Endothelial cell of umbilical vein (primary cell): ENCODE data around the gene ARHGAP15. TPM values are rescaled to one million over a fixed set of nuclear protein-coding genes. Genes with fewer than 3 reads are reported as not detected.

Experiments
- BruUV-seq: library from RNA; stranded (reverse); fragments of 400-500 nt; replicated peaks from 2 replicates; lab custom pipeline; 2021; lab: Mats Ljungman, UMichigan
- CTCF ChIA-PET: fragments of 300-600, 350-600 bp; sonication (Branson Sonifier 250); formaldehyde crosslinking; loops from one replicate; lab custom pipeline; 2021; ENCODE audit warnings: antibody characterized with exemption, inconsistent platforms; lab: Charles Lee
- POLR2A ChIA-PET: fragments of 300-600, 350-600 bp; sonication (Branson Sonifier 250); formaldehyde crosslinking; loops from one replicate; lab custom pipeline; 2021; ENCODE audit warnings: antibody characterized with exemption, inconsistent platforms; lab: Charles Lee
- DNase-seq: peaks from one replicate; pipeline ENCODE4 v3.0.0-alpha.2; 2011; ENCODE audit warnings: low read depth, low spot score
- FAIRE-seq: peaks from 2 replicates; lab custom pipeline; 2011; peaks lifted over from hg19 to GRCh38; lab: Jason Lieb, UNC
- H2AFZ ChIP-seq: 2 replicates; pipeline ENCODE4 v1.6.0; 2012; ENCODE audit warnings: low read depth, low read length, control low read depth, inconsistent platforms
- H3K27ac ChIP-seq: 2 replicates; pipeline ENCODE4 v1.5.1; 2011; ENCODE audit warnings: low read depth, mild to moderate bottlenecking, control low read depth, low read length, moderate library complexity; ENCODE audit not compliant: insufficient read depth
- H3K27me3 ChIP-seq, 2 experiments: 2 replicates each; pipeline versions ENCODE4 v1.6.0 to v1.6.1; 2011; ENCODE audit warnings: low read length in 2 of 2, mixed read lengths in 1 of 2; ENCODE audit not compliant: control insufficient read depth in 2 of 2, insufficient read depth in 2 of 2
- H3K36me3 ChIP-seq, 2 experiments: 2 replicates in 1 of 2; 3 replicates in 1 of 2; pipeline ENCODE4 v1.5.1; 2011; ENCODE audit warnings: low read length in 2 of 2, mild to moderate bottlenecking in 1 of 2, moderate library complexity in 1 of 2; ENCODE audit not compliant: control insufficient read depth in 2 of 2, insufficient read depth in 2 of 2; ENCODE audit errors: extremely low read depth in 1 of 2
- H3K4me1 ChIP-seq: 3 replicates; pipeline ENCODE4 v1.5.1; 2011; ENCODE audit warnings: mild to moderate bottlenecking, low read length; ENCODE audit not compliant: control insufficient read depth, insufficient read depth; ENCODE audit errors: extremely low read depth
- H3K4me2 ChIP-seq: 2 replicates; pipeline ENCODE4 v1.6.1; 2011; ENCODE audit warnings: low read length, control low read depth, mixed read lengths; ENCODE audit not compliant: insufficient read depth
- H3K4me3 ChIP-seq, 3 experiments: fragments of 200-600 bp in 1 of 3; sonication (generic), shearing (Covaris generic) in 1 of 3; replicated peaks in 1 of 3; 2 replicates each; pipeline ENCODE4 v1.5.1; 2011 to 2016; ENCODE audit warnings: control low read depth in 3 of 3, low read length in 3 of 3, mild to moderate bottlenecking in 2 of 3, inconsistent platforms in 1 of 3, low read depth in 1 of 3, moderate library complexity in 1 of 3; ENCODE audit not compliant: insufficient read depth in 1 of 3
- H3K79me2 ChIP-seq: 2 replicates; pipeline ENCODE4 v1.6.0; 2012; ENCODE audit warnings: low read length, inconsistent platforms; ENCODE audit not compliant: control insufficient read depth, insufficient read depth
- H3K9ac ChIP-seq: replicated peaks from 2 replicates; pipeline ENCODE3; 2011; ENCODE audit warnings: low read length, control low read depth; ENCODE audit not compliant: insufficient read depth; ENCODE audit errors: extremely low read depth
- H3K9me1 ChIP-seq: replicated peaks from 3 replicates; pipeline ENCODE4 v1.6.0; 2011; ENCODE audit warnings: mild to moderate bottlenecking, low read length; ENCODE audit not compliant: control insufficient read depth, insufficient read depth; ENCODE audit errors: extremely low read depth
- H3K9me3 ChIP-seq: replicated peaks from 2 replicates; pipeline ENCODE4 v1.5.1; 2012; ENCODE audit warnings: low read length, inconsistent platforms; ENCODE audit not compliant: control insufficient read depth, insufficient read depth
- H4K20me1 ChIP-seq: replicated peaks from 2 replicates; pipeline ENCODE3; 2011; ENCODE audit warnings: mild to moderate bottlenecking, low read length; ENCODE audit not compliant: control insufficient read depth, insufficient read depth; ENCODE audit errors: extremely low read depth
- EZH2 ChIP-seq: IDR thresholded peaks from 2 replicates; pipeline ENCODE4 v1.6.1; 2012; ENCODE audit warnings: borderline replicate concordance, low read depth, mild to moderate bottlenecking, moderate library complexity, low read length, inconsistent platforms; ENCODE audit not compliant: severe bottlenecking
- FOS ChIP-seq: IDR thresholded peaks from 2 replicates; pipeline ENCODE4 v1.6.1; 2011; ENCODE audit warnings: mild to moderate bottlenecking, low read length, moderate library complexity, borderline replicate concordance; ENCODE audit not compliant: insufficient read depth
- GATA2 ChIP-seq: IDR thresholded peaks from 2 replicates; pipeline ENCODE4 v1.7.0; 2011; ENCODE audit warnings: low read depth, mild to moderate bottlenecking, moderate library complexity, mixed read lengths, low read length; ENCODE audit not compliant: insufficient read length, insufficient read depth
- JUN ChIP-seq: IDR thresholded peaks from 2 replicates; pipeline ENCODE4 v1.6.1; 2011; ENCODE audit warnings: borderline replicate concordance, low read depth; ENCODE audit not compliant: insufficient read length, insufficient read depth
- MYC ChIP-seq: IDR thresholded peaks from one replicate; pipeline ENCODE4 v1.6.1; 2011; ENCODE audit warnings: mild to moderate bottlenecking, low read depth, low read length
- POLR2A ChIP-seq: IDR thresholded peaks from 2 replicates; pipeline ENCODE4 v1.6.1; 2012; ENCODE audit warnings: low read depth, mild to moderate bottlenecking, control low read depth, low read length
- POLR2AphosphoS5 ChIP-seq: IDR thresholded peaks from 2 replicates; pipeline ENCODE4 v1.6.1; 2012; ENCODE audit warnings: low read depth, mild to moderate bottlenecking, control low read depth, low read length, moderate library complexity; ENCODE audit not compliant: insufficient read depth
- dilution Hi-C: fragments of 300-500 bp; cut with MboI; formaldehyde crosslinking; loops from one replicate; pipeline ENCODE4 v1.15.0; 2019; ENCODE audit warnings: low sequenced_read_pairs; ENCODE audit not compliant: extremely low pct_ligation_motif_present
- intact Hi-C: fragments of 100-400 bp; cut with micrococcal nuclease; formaldehyde crosslinking; loops from one replicate; pipeline ENCODE4 v1.10.0; 2022
- polyA plus RNA-seq, 4 experiments: library from polyadenylated mRNA; depleted of rRNA in 3 of 4; stranded (reverse) in 3 of 4; unstranded in 1 of 4; fragments of >200 nt; gene quantifications; 2 replicates each; pipeline versions ENCODE4 v1.2.1 to v1.2.3, GENCODE V29; 2011 to 2012; ENCODE audit warnings: missing spikeins in 1 of 4
- total RNA-seq: library from RNA; stranded (reverse); gene quantifications from 2 replicates; pipeline ENCODE4 v1.2.3, GENCODE V29; 2021
- TF ChIP-seq, protein P1 (sequence below): IDR thresholded peaks from 2 replicates; pipeline ENCODE4 v1.6.1; 2011; ENCODE audit not compliant: insufficient read depth, insufficient read length
- TF ChIP-seq, protein P2 (sequence below), 2 donors: IDR thresholded peaks; 1 replicate in 1 of 2; 2 replicates in 1 of 2; pipeline ENCODE4 v1.5.1; 2011; ENCODE audit warnings: low read length in 2 of 2, mild to moderate bottlenecking in 2 of 2, moderate library complexity in 2 of 2, control low read depth in 1 of 2, inconsistent platforms in 1 of 2, low read depth in 1 of 2; ENCODE audit not compliant: insufficient read depth in 1 of 2; ENCODE audit errors: extremely low read depth in 1 of 2

ARHGAP15 gene
- total and polyA plus RNA-seq, 2 donors (not counting 3 experiments of a cell fraction or from before 2014, with no cell fraction given), result not detected

DNA sequence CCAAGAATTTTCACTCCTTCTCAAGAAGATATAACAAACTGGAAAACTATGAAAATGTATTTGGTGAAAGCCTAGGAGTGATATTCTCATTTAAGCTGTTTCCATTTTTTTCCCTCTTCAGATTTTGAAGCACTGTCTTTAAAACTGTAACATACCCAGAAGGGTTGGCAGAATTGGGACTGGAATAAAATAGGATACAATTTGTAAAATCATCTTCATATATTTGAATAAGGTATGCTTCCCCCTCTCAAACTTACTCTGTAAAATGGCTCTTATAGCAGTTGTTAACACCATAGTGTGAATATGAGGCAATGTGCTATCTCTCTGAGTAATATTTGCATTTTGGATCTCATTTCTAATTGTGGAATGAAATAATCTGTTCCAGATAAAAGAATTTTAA lies 676.4 kb downstream of the ARHGAP15 start:
- no peak overlapping the region for H3K4me2 ChIP-seq
- no peaks in the 10 kb centered on the region for H3K9me1 ChIP-seq
- no peaks in the 10 kb centered on the region for H3K36me3 ChIP-seq
- H3K4me1 ChIP-seq, result no peaks in the 10 kb centered on the region
- intact Hi-C loops, result no loop called here
- CTCF ChIA-PET, result no interaction called here
- TF ChIP-seq FOS, result no peak
- TF ChIP-seq, protein P1, sequence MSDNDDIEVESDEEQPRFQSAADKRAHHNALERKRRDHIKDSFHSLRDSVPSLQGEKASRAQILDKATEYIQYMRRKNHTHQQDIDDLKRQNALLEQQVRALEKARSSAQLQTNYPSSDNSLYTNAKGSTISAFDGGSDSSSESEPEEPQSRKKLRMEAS, result no peak
- TF ChIP-seq GATA2, result no peak
- no peak for TF ChIP-seq MYC
- H4K20me1 ChIP-seq, result no peaks in the 10 kb centered on the region
- DNase-seq (no peak), FAIRE-seq (no peak)
- H3K9ac ChIP-seq, result no peak overlapping the region
- BruUV-seq, result no TSS peak
- dilution Hi-C loops, result no loop called here
- no peaks in the 10 kb centered on the region for H3K9me3 ChIP-seq
- no peak overlapping the region for H3K4me3 ChIP-seq
- no peak overlapping the region for H2AFZ ChIP-seq
- H3K79me2 ChIP-seq, result no peaks in the 10 kb centered on the region
- peaks cover 0 to 2% of the 10 kb centered on the region in 2 experiments for H3K27me3 ChIP-seq
- POLR2A ChIA-PET, result no interaction called here
- no peak overlapping the region for H3K27ac ChIP-seq

DNA sequence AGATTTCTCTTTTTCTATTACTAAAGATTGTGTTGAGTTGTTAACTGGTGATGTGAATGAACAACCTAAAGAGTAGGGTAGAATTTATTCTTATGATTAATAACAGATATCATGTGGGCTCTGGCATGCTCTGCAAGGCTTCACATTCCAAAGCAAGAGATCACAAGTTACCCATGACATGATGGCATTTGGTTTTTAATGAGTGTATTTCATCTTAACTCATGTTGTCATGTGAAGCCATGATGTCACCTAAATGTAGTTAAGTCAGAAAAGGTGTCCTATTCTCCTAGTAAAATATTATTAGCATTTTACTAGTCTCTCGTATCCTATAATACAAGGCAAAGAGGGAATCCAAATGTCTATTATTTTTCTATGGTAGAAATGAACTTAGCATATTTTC lies 678.0 kb downstream of the ARHGAP15 start:
- Histone ChIP-seq H4K20me1 (no peaks in the 10 kb centered on the region), H3K27me3 (peaks cover 0 to 2% of the 10 kb centered on the region in 2 experiments), H3K9me3 (no peaks in the 10 kb centered on the region), H2AFZ (no peak overlapping the region), H3K9me1 (no peaks in the 10 kb centered on the region), H3K4me2 (no peak overlapping the region), H3K4me3 (no peak overlapping the region), H3K79me2 (no peaks in the 10 kb centered on the region), H3K36me3 (no peaks in the 10 kb centered on the region), H3K27ac (no peak overlapping the region), H3K4me1 (no peaks in the 10 kb centered on the region), H3K9ac (no peak overlapping the region)
- dilution Hi-C loops (no loop called here), intact Hi-C loops (no loop called here)
- no peak for DNase-seq
- POLR2A ChIA-PET, result no interaction called here
- no TSS peak for BruUV-seq
- TF ChIP-seq POLR2A, result no peak
- TF ChIP-seq MYC, result no peak
- TF ChIP-seq, protein P1, result no peak
- TF ChIP-seq EZH2, result no peak
- TF ChIP-seq, protein P2, sequence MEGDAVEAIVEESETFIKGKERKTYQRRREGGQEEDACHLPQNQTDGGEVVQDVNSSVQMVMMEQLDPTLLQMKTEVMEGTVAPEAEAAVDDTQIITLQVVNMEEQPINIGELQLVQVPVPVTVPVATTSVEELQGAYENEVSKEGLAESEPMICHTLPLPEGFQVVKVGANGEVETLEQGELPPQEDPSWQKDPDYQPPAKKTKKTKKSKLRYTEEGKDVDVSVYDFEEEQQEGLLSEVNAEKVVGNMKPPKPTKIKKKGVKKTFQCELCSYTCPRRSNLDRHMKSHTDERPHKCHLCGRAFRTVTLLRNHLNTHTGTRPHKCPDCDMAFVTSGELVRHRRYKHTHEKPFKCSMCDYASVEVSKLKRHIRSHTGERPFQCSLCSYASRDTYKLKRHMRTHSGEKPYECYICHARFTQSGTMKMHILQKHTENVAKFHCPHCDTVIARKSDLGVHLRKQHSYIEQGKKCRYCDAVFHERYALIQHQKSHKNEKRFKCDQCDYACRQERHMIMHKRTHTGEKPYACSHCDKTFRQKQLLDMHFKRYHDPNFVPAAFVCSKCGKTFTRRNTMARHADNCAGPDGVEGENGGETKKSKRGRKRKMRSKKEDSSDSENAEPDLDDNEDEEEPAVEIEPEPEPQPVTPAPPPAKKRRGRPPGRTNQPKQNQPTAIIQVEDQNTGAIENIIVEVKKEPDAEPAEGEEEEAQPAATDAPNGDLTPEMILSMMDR (IDR thresholded peaks at IDR 0.05; ENCODE audit: extremely low read depth in 1 of 2, insufficient read depth in 1 of 2, low read depth in 1 of 2, low read length in 2 of 2), result no peak
- no peak for TF ChIP-seq POLR2AphosphoS5
- TF ChIP-seq JUN, result no peak
- no peak for TF ChIP-seq FOS
- TF ChIP-seq GATA2, result no peak
- no peak for FAIRE-seq
- CTCF ChIA-PET, result no interaction called here
